ENCODE data around the gene FIBCD1. TPM values are rescaled to one million over a fixed set of nuclear protein-coding genes. Genes with fewer than 3 reads are reported as not detected.

The FIBCD1 gene
- total RNA-seq, 1 experiment from 2014 or later: not detected

DNA sequence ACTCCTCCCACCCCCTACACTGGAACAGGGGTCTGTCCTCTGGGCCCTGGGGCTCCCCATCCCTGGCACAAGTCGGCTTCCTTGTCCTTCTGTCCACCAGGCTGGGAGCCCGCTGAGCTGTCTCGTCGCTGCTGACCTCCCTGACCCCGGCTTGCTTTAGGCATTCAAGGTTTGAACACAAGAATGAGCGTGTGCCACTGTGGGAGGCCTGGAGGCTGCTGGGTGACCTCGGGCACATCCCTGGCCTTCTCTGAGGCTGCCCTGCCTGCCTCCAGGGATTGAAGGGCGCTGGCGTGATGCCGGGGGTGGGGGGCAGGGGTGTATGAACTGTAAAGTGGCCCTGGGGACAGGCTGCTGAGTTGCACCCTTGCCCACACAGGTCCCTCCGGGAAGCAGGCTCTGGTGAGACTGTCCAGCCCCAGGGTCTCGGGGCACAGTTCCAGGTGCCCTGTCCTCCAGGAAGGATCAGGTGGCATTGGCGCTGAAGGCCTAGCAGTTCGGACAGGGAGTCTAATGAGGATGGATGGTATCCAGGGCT is 18.2 kb downstream of the FIBCD1 start:
- H3K27me3 ChIP-seq (ENCODE audit: low read length): no peaks in the 10 kb centered on the region
- H3K9me3 ChIP-seq (ENCODE audit: low read length): no peaks in the 10 kb centered on the region
- no peak overlapping the region for H3K4me2 ChIP-seq (ENCODE audit: low read depth, low read length, poor library complexity, severe bottlenecking)
- H3K9ac ChIP-seq (ENCODE audit: low read length): no peak overlapping the region
- no peaks in the 10 kb centered on the region for H3K36me3 ChIP-seq (ENCODE audit: insufficient read depth, low read length)
- no peak overlapping the region for H3K27ac ChIP-seq (ENCODE audit: low read length)
- H3K4me1 ChIP-seq (ENCODE audit: low read length): no peaks in the 10 kb centered on the region
- no peak overlapping the region for H3K4me3 ChIP-seq (ENCODE audit: low read length)
- H3K9me2 ChIP-seq (replicated peaks; ENCODE audit: insufficient read depth, low read length): no peaks in the 10 kb centered on the region
- no peak overlapping the region for H2AFZ ChIP-seq (ENCODE audit: low read length)
- DNase-seq: no peak
- no peaks in the 10 kb centered on the region for H4K20me1 ChIP-seq (ENCODE audit: insufficient read depth, low read depth, low read length)
- no peaks in the 10 kb centered on the region for H3K79me2 ChIP-seq (ENCODE audit: low read length)

GRCh38 chr9:130920233-130920632 is 18.8 kb downstream of the FIBCD1 start:
- H3K79me2 ChIP-seq (ENCODE audit: low read length): no peaks in the 10 kb centered on the region
- H3K27ac ChIP-seq (ENCODE audit: low read length): no peak overlapping the region
- H3K27me3 ChIP-seq (ENCODE audit: low read length): no peaks in the 10 kb centered on the region
- H3K9me3 ChIP-seq (ENCODE audit: low read length): no peaks in the 10 kb centered on the region
- no peak overlapping the region for H3K9ac ChIP-seq (ENCODE audit: low read length)
- H3K4me2 ChIP-seq (ENCODE audit: low read depth, low read length, poor library complexity, severe bottlenecking): no peak overlapping the region
- no peaks in the 10 kb centered on the region for H3K9me2 ChIP-seq (replicated peaks; ENCODE audit: insufficient read depth, low read length)
- no peaks in the 10 kb centered on the region for H3K36me3 ChIP-seq (ENCODE audit: insufficient read depth, low read length)
- H3K4me3 ChIP-seq (ENCODE audit: low read length): no peak overlapping the region
- H3K4me1 ChIP-seq (ENCODE audit: low read length): no peaks in the 10 kb centered on the region
- no peaks in the 10 kb centered on the region for H4K20me1 ChIP-seq (ENCODE audit: insufficient read depth, low read depth, low read length)
- no peak overlapping the region for H2AFZ ChIP-seq (ENCODE audit: low read length)
- DNase-seq: no peak

- Histone ChIP-seq H3K9me3 (ENCODE audit: low read length) (no peaks in the 10 kb centered on the region), H3K9ac (ENCODE audit: low read length) (no peak overlapping the region), H3K36me3 (ENCODE audit: insufficient read depth, low read length) (no peaks in the 10 kb centered on the region), H4K20me1 (ENCODE audit: insufficient read depth, low read depth, low read length) (no peaks in the 10 kb centered on the region), H2AFZ (ENCODE audit: low read length) (no peak overlapping the region), H3K4me3 (ENCODE audit: low read length) (no peak overlapping the region), H3K27ac (ENCODE audit: low read length) (no peak overlapping the region), H3K4me2 (ENCODE audit: low read depth, low read length, poor library complexity, severe bottlenecking) (no peak overlapping the region), H3K9me2 (replicated peaks; ENCODE audit: insufficient read depth, low read length) (no peaks in the 10 kb centered on the region), H3K27me3 (ENCODE audit: low read length) (no peaks in the 10 kb centered on the region), H3K79me2 (ENCODE audit: low read length) (no peaks in the 10 kb centered on the region), H3K4me1 (ENCODE audit: low read length) (no peaks in the 10 kb centered on the region)
- DNase-seq: no peak
Observed at GRCh38 chr9:130919559-130920145, 19.4 kb downstream of the FIBCD1 start.

DNA sequence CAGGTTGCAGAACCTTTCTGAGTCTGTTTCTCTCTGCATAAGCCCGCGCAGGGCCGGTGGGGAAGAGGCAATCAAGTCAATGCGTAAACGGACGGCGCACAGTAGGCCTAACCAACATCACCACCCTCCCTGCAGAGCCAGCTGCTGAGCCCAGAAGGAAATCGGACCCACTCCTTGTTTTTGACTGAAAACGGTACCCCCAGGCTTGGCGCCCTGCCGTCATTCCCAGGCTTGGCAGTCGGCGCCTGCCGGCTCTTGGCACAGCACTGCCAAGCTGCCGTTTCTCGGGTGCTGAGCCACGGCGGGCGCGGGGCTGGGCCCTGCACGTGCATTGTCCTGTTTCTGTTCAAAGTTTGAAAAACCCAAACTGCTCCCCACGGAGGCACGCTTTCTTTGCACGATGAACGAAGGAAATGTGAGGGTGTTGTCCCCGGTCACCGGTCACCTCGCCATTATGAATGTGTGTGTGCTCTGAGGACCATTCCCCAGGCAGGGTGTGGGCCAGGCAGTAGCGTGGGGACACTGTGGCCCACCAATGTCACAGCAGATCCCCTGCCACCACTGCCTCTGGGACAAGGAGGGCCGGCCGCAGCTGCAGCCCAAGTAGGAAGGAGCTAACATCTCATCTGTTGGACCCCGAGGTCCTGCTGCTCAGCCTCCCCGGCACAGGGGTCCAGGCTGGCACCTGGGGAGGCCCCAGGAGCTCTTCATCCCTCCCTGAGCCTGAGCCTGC is 20.1 kb downstream of the FIBCD1 start:
- no peaks in the 10 kb centered on the region for H3K9me3 ChIP-seq (ENCODE audit: low read length)
- H3K79me2 ChIP-seq (ENCODE audit: low read length): no peaks in the 10 kb centered on the region
- no peak overlapping the region for H3K4me3 ChIP-seq (ENCODE audit: low read length)
- no peaks in the 10 kb centered on the region for H3K27me3 ChIP-seq (ENCODE audit: low read length)
- H3K4me2 ChIP-seq (ENCODE audit: low read depth, low read length, poor library complexity, severe bottlenecking): no peak overlapping the region
- H3K4me1 ChIP-seq (ENCODE audit: low read length): no peaks in the 10 kb centered on the region
- H3K36me3 ChIP-seq (ENCODE audit: insufficient read depth, low read length): no peaks in the 10 kb centered on the region
- H2AFZ ChIP-seq (ENCODE audit: low read length): no peak overlapping the region
- H4K20me1 ChIP-seq (ENCODE audit: insufficient read depth, low read depth, low read length): no peaks in the 10 kb centered on the region
- H3K9ac ChIP-seq (ENCODE audit: low read length): no peak overlapping the region
- H3K27ac ChIP-seq (ENCODE audit: low read length): no peak overlapping the region
- DNase-seq: no peak
- H3K9me2 ChIP-seq (replicated peaks; ENCODE audit: insufficient read depth, low read length): no peaks in the 10 kb centered on the region

DNA sequence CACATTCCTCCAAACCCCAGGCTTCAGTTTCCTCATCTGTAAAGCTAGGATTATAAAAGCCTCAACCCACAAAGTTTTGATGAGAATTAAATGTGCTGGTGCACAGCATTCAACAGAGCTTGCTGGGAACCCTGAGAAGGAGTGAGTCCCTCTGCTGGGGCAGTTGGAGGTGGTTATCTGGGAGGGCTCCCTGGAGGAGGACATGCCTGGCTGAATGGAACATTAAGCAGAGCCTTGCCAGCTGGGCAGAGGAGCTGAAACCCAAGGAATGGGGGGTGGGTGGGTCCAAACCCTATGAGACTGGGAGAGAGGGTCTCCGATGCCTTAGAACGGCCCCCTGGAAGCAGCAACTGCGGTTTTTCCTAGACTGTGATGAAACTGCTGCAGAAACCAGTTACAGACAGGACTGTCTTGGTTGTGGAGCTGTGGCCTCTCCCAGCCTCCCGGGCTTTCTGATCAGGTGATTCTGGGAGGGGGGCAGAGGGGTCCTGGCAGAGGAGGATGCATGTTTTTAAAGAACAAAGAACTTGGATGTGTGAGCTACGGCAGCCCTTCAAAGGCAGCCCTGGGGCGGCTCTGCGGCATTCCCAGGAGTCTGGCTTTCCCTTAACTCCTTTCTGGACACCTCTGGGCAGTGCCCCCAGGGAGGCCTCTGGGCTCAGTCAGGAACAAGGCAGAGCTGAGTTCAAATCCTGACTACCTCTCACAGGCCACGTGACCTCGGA is 20.8 kb downstream of the FIBCD1 start:
- no peaks in the 10 kb centered on the region for H3K79me2 ChIP-seq (ENCODE audit: low read length)
- H3K27me3 ChIP-seq (ENCODE audit: low read length): no peaks in the 10 kb centered on the region
- no peaks in the 10 kb centered on the region for H4K20me1 ChIP-seq (ENCODE audit: insufficient read depth, low read depth, low read length)

DNA sequence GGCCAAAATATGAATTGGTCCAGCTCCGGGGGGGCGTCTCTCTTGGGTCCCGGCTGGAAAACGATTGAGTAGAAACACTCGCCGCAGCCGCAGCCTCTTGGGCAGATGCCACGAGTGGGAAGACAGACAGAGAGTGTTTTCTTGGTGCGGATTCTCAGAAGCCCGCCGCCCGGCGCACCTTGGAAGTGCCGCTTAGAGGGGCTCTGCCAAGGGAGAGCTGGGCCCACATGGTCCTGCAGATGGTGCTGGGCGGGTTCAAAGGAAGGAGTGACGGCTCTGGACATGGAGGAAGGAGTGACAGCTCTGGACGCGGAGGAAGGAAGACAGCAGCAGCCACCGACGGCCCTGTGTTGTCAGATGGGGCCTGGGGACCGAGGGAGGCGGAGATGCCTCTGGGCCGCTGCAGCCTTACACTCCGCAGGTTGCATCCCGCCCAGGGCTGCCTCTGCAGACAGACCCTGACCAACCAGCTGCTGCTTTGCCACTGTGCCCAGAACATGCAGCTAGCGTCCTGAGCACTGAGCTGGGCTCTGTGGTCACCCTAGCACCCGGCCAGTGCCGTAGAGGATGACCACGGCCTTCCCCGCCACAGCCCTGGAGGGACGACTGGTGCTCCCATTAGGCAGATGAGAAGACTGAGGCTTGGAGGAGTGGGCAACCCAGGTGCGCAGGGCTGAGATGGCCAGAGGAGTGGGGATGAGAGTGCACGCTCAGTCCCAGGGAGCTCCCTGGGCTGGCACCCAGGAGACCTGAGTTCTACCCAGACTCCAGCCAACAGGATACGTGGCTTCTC is 21.7 kb downstream of the FIBCD1 start:
- Histone ChIP-seq H3K79me2 (ENCODE audit: low read length) (no peaks in the 10 kb centered on the region), H3K4me1 (ENCODE audit: low read length) (no peaks in the 10 kb centered on the region), H3K9ac (ENCODE audit: low read length) (no peak overlapping the region), H3K27me3 (ENCODE audit: low read length) (no peaks in the 10 kb centered on the region), H3K36me3 (ENCODE audit: insufficient read depth, low read length) (no peaks in the 10 kb centered on the region), H2AFZ (ENCODE audit: low read length) (no peak overlapping the region), H3K9me3 (ENCODE audit: low read length) (no peaks in the 10 kb centered on the region), H4K20me1 (ENCODE audit: insufficient read depth, low read depth, low read length) (no peaks in the 10 kb centered on the region), H3K27ac (ENCODE audit: low read length) (no peak overlapping the region), H3K4me2 (ENCODE audit: low read depth, low read length, poor library complexity, severe bottlenecking) (no peak overlapping the region), H3K9me2 (replicated peaks; ENCODE audit: insufficient read depth, low read length) (no peaks in the 10 kb centered on the region), H3K4me3 (ENCODE audit: low read length) (no peak overlapping the region)
- DNase-seq: no peak

More for the DNA sequence above, 20.8 kb downstream of the FIBCD1 start:
- Histone ChIP-seq H3K9me3 (ENCODE audit: low read length) (no peaks in the 10 kb centered on the region), H2AFZ (ENCODE audit: low read length) (no peak overlapping the region), H3K9me2 (replicated peaks; ENCODE audit: insufficient read depth, low read length) (no peaks in the 10 kb centered on the region), H3K9ac (ENCODE audit: low read length) (no peak overlapping the region), H3K4me1 (ENCODE audit: low read length) (no peaks in the 10 kb centered on the region), H3K4me2 (ENCODE audit: low read depth, low read length, poor library complexity, severe bottlenecking) (no peak overlapping the region), H3K27ac (ENCODE audit: low read length) (no peak overlapping the region), H3K4me3 (ENCODE audit: low read length) (no peak overlapping the region), H3K36me3 (ENCODE audit: insufficient read depth, low read length) (no peaks in the 10 kb centered on the region)
- no peak for DNase-seq

- no peak overlapping the region for H3K4me2 ChIP-seq (ENCODE audit: low read depth, low read length, poor library complexity, severe bottlenecking)
- no peaks in the 10 kb centered on the region for H3K9me2 ChIP-seq (replicated peaks; ENCODE audit: insufficient read depth, low read length)
- DNase-seq: no peak
- H3K27me3 ChIP-seq (ENCODE audit: low read length): no peaks in the 10 kb centered on the region
- no peaks in the 10 kb centered on the region for H4K20me1 ChIP-seq (ENCODE audit: insufficient read depth, low read depth, low read length)
- no peaks in the 10 kb centered on the region for H3K9me3 ChIP-seq (ENCODE audit: low read length)
- H3K27ac ChIP-seq (ENCODE audit: low read length): no peak overlapping the region
- no peaks in the 10 kb centered on the region for H3K4me1 ChIP-seq (ENCODE audit: low read length)
- no peak overlapping the region for H3K9ac ChIP-seq (ENCODE audit: low read length)
- H3K36me3 ChIP-seq (ENCODE audit: insufficient read depth, low read length): no peaks in the 10 kb centered on the region
- no peak overlapping the region for H2AFZ ChIP-seq (ENCODE audit: low read length)
- H3K79me2 ChIP-seq (ENCODE audit: low read length): no peaks in the 10 kb centered on the region
- no peak overlapping the region for H3K4me3 ChIP-seq (ENCODE audit: low read length)
Observed at GRCh38 chr9:130915096-130915447, 24.0 kb downstream of the FIBCD1 start.

All from Karpas-422 (cell line).